Gastrocnemius medialis (tissue), 4 donors: Measurements from ENCODE around the gene LEP. TPM values are rescaled to one million over a fixed set of nuclear protein-coding genes. Genes with fewer than 3 reads are reported as not detected.

Experiments used
- ATAC-seq, 2 donors: fragments of 150-250 bp; one replicate each; pipeline ENCODE4 v1.9.1; 2016
- DNase-seq, 2 donors: peaks; one replicate each; pipeline ENCODE4 v3.0.0-alpha.2; 2019
- H3K27ac ChIP-seq, 4 donors: fragments of 200-600 bp; sonication (generic); 1 replicate in 1 of 4; 2 replicates in 3 of 4; pipeline ENCODE4 v1.5.1; 2016 to 2018; ENCODE audit warnings: mild to moderate bottlenecking in 2 of 4, moderate library complexity in 1 of 4
- H3K27me3 ChIP-seq, 3 donors: fragments of 200-600 bp; sonication (generic) in 2 of 3; 1 replicate in 1 of 3; 2 replicates in 2 of 3; pipeline versions ENCODE4 v1.5.1 to v1.6.0; 2016 to 2019; ENCODE audit warnings: mild to moderate bottlenecking in 1 of 3, moderate library complexity in 1 of 3
- H3K36me3 ChIP-seq, 2 donors: fragments of 200-600 bp; sonication (generic) in 1 of 2; one replicate each; pipeline ENCODE4 v1.5.1; 2017 to 2018
- H3K4me1 ChIP-seq, 2 donors: fragments of 200-600 bp; sonication (generic) in 1 of 2; one replicate each; pipeline ENCODE4 v1.5.1; 2016 to 2017; ENCODE audit warnings: mild to moderate bottlenecking in 2 of 2
- H3K4me3 ChIP-seq, 4 donors: fragments of 200-600 bp; sonication (generic) in 3 of 4; 1 replicate in 1 of 4; 2 replicates in 3 of 4; pipeline ENCODE4 v1.5.1; 2016 to 2019; ENCODE audit warnings: mild to moderate bottlenecking in 2 of 4
- H3K9me3 ChIP-seq, 3 donors: fragments of 200-600 bp; sonication (generic) in 2 of 3; 1 replicate in 1 of 3; 2 replicates in 2 of 3; pipeline ENCODE4 v1.5.1; 2016 to 2019
- CTCF ChIP-seq, 5 experiments: fragments of 450-650 bp in 3 of 5; fragments of 200-600 bp in 2 of 5; sonication (generic) in 2 of 5; IDR thresholded peaks in 4 of 5; conservative IDR thresholded peaks in 1 of 5; 1 replicate in 4 of 5; 2 replicates in 1 of 5; pipeline ENCODE4 v1.5.1; 2016 to 2019; ENCODE audit warnings: antibody characterized with exemption in 5 of 5, mild to moderate bottlenecking in 3 of 5, moderate library complexity in 3 of 5
- POLR2A ChIP-seq, 2 donors: fragments of 450-650 bp; IDR thresholded peaks; one replicate each; pipeline ENCODE4 v1.6.1; 2017; ENCODE audit warnings: antibody characterized with exemption in 2 of 2, mild to moderate bottlenecking in 2 of 2, moderate library complexity in 2 of 2
- in situ Hi-C, 4 donors: fragments of 200-750 bp; cut with MboI; loops; one replicate each; pipeline versions ENCODE4 v1.15.0 to v1.8.0; 2017; ENCODE audit warnings: low sequenced_read_pairs in 4 of 4
- intact Hi-C: fragments of 100-400 bp; cut with DNase I; formaldehyde crosslinking; loops from one replicate; pipeline ENCODE4 v1.15.1; 2023; ENCODE audit warnings: low total_unique reads
- total RNA-seq, 4 donors: library from RNA; depleted of rRNA; stranded (reverse); fragments of >200 nt; gene quantifications; one replicate each; pipeline versions ENCODE4 v1.1.0 to v1.2.3, GENCODE V29; 2016

The LEP gene
- total RNA-seq: under 1 TPM in 2 of 4 donors, not detected in 2; 0.11 to 0.46 TPM

- in situ Hi-C loops: no loop called here
These were observed at the start of gene LEP for GRCh38 chr7:128240696-128241386. Gene LEP (plus strand): TSS chr7:128241278. CDS start chr7:128252019, 10,741 bp downstream.

DNA sequence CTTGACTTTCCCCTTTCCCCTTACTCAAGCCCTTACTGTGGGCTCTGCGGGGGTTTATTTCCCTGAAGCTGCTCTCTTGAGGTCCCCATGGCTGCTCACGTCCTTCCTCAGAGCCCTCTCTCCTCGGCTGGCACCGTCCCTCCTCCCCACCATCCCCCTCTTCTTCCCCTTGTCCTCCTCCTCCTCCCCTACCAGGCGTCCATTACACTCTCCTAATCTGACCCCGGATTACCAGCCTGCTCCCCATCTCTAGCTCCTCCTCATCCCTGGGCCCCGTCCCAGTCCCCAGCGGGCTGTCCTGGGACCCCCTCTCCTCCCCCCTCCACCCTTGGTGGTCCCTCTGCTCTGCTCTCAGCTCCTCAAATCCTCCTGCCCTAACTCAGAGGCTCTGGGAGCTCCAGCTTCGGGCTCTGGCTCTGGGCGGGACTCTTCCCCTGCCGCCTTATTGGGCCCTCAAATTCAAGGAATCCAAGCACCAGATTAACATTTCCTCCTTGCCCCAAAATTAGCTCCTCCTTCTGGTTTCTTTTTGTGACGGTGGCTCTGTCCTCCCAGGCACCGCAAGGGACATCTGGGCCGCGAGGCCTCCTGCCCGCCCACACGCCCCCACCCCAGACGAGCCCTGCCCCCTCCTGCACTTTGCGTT is 48.5 kb upstream of the LEP start:
- Histone ChIP-seq H3K36me3 (no peaks in the 10 kb centered on the region), H3K4me3 (no peak overlapping the region), H3K9me3 (no peaks in the 10 kb centered on the region), H3K27me3 (peaks cover 0 to 20% (median 14%) of the 10 kb centered on the region in 3 donors), H3K27ac (no peak overlapping the region), H3K4me1 (no peaks in the 10 kb centered on the region)
- no peak for TF ChIP-seq CTCF (IDR thresholded peaks at IDR 0.05 in 4 of 5, conservative IDR thresholded peaks at IDR 0.05 in 1 of 5)
- TF ChIP-seq POLR2A (IDR thresholded peaks at IDR 0.05): no peak
- in situ Hi-C loops (no loop called here), intact Hi-C loops (no loop called here)
- no peak for DNase-seq
- ATAC-seq: no peak

More at GRCh38 chr7:128240696-128241386, at the start of gene LEP:
- no peak for ATAC-seq
- TF ChIP-seq POLR2A (IDR thresholded peaks at IDR 0.05): no peak
- H3K27ac ChIP-seq: no peak within 1 kb of the TSS
- DNase-seq: no peak
- no peak within 1 kb of the TSS for H3K4me3 ChIP-seq
- H3K4me1 ChIP-seq: no peaks in the 10 kb centered on the region
- H3K9me3 ChIP-seq: no peaks in the 10 kb centered on the region
- H3K27me3 ChIP-seq: peaks cover 27 to 29% (median 28%) of the 10 kb centered on the region in 3 donors
- H3K36me3 ChIP-seq: no peaks in the 10 kb centered on the region
- intact Hi-C loops: no loop called here

- Histone ChIP-seq H3K4me3 (no peak overlapping the region), H3K27ac (no peak overlapping the region), H3K4me1 (no peaks in the 10 kb centered on the region), H3K36me3 (no peaks in the 10 kb centered on the region), H3K27me3 (peaks cover 0 to 20% (median 14%) of the 10 kb centered on the region in 3 donors), H3K9me3 (no peaks in the 10 kb centered on the region)
- TF ChIP-seq POLR2A (IDR thresholded peaks at IDR 0.05) (no peak), CTCF (IDR thresholded peaks at IDR 0.05 in 4 of 5, conservative IDR thresholded peaks at IDR 0.05 in 1 of 5) (no peak)
- no peak for DNase-seq
- in situ Hi-C loops: no loop called here
- no peak for ATAC-seq
- intact Hi-C loops: no loop called here
These were observed 46.4 kb upstream of the LEP start for GRCh38 chr7:128194533-128195282.

DNA sequence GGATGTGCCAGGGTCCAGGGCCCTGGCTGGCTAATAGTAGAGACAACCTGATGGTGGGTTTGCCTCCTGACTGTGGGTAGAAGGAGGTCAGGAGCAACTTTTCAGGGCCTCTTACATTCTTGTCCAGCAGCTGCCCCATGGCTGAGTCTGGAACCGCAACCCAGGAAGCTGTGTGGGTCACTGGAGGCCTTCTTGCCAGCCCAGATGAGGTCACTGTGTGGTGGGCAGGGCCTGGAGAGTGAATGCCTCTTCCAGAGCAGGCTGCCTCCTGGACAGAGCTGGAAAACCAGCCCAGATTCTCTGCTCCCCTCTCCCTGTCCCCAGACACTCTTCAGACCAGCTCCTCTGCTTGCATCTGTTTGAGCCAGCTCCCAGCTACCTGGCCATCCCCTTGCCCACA is 43.5 kb upstream of the LEP start:
- in situ Hi-C loops (no loop called here), intact Hi-C loops (no loop called here)
- no peak for TF ChIP-seq CTCF (IDR thresholded peaks at IDR 0.05 in 4 of 5, conservative IDR thresholded peaks at IDR 0.05 in 1 of 5)
- TF ChIP-seq POLR2A (IDR thresholded peaks at IDR 0.05): no peak
- no peak overlapping the region for H3K27ac ChIP-seq
- H3K27me3 ChIP-seq: peaks cover 18 to 33% (median 25%) of the 10 kb centered on the region in 3 donors
- ATAC-seq: no peak
- no peaks in the 10 kb centered on the region for H3K36me3 ChIP-seq
- DNase-seq: no peak
- H3K4me3 ChIP-seq: no peak overlapping the region
- no peaks in the 10 kb centered on the region for H3K9me3 ChIP-seq
- H3K4me1 ChIP-seq: peaks cover 0 to 3% of the 10 kb centered on the region in 2 donors
